Esophagus muscularis mucosa (tissue), 4 donors: ENCODE measurements around the gene NAPG. TPM values are rescaled to one million over a fixed set of nuclear protein-coding genes. Genes with fewer than 3 reads are reported as not detected.
"Not testable (repeated sequence)": the region's sequence is repeated elsewhere in the genome, so short reads cannot be mapped to it uniquely, and the experiment has no call there.

ENCODE experiments used
- DNase-seq: peaks from one replicate; pipeline ENCODE4 v3.0.0-alpha.2; 2017; ENCODE audit errors: extremely low spot score
- H3K27ac ChIP-seq, 4 donors: fragments of 200-600 bp; sonication (generic); replicated peaks in 1 of 4; 1 replicate in 3 of 4; 2 replicates in 1 of 4; pipeline ENCODE4 v1.5.1; 2016 to 2019; ENCODE audit warnings: mild to moderate bottlenecking in 1 of 4
- H3K27me3 ChIP-seq, 4 donors: fragments of 200-600 bp; sonication (generic); one replicate each; pipeline versions ENCODE4 v1.5.1 to v1.6.0; 2016 to 2019
- H3K36me3 ChIP-seq, 4 donors: fragments of 200-600 bp; sonication (generic); one replicate each; pipeline ENCODE4 v1.5.1; 2016 to 2019
- H3K4me1 ChIP-seq, 4 donors: fragments of 200-600 bp; sonication (generic); one replicate each; pipeline ENCODE4 v1.5.1; 2016 to 2019
- H3K4me3 ChIP-seq, 4 donors: fragments of 200-600 bp; sonication (generic); 1 replicate in 2 of 4; 2 replicates in 2 of 4; pipeline ENCODE4 v1.5.1; 2016 to 2019; ENCODE audit warnings: mild to moderate bottlenecking in 4 of 4, moderate library complexity in 1 of 4
- H3K9me3 ChIP-seq, 4 donors: fragments of 200-600 bp; sonication (generic); 1 replicate in 3 of 4; 2 replicates in 1 of 4; pipeline ENCODE4 v1.5.1; 2016 to 2019
- WGBS: methylation state at CpG from one replicate; pipeline ENCODE4 v1.1.5; 2018; 5-methylcytosine and 5-hydroxymethylcytosine counted together
- intact Hi-C: fragments of 100-400 bp; cut with DNase I; formaldehyde crosslinking; loops from one replicate; pipeline ENCODE4 v1.15.1; 2023
- total RNA-seq, 4 donors: library from RNA; depleted of rRNA; stranded (reverse); fragments of >200 nt; gene quantifications; one replicate each; pipeline versions ENCODE4 v1.1.0 to v1.2.1, GENCODE V29; 2016

The NAPG gene
- total RNA-seq, 4 donors from 2014 or later = 32.1 to 39.5 (median 34.7) TPM

DNA sequence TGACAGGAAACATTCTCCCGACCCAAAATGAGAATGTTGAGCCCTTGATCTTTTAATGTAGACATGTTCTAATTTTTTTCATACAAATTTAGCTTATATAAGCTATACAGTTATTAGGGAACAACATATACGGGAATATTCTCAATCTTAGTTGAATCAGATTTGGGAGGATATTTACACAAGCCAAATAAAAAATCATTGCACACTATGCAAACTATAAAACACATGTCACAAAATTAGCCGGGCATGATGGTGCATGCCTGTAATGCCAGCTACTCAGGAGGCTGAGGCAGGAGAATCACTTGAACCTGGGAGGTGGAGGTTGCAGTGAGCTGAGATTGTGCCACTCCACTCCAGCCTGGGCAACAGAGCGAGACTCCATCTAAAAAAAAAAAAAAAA lies 71.9 kb downstream of the NAPG start:
- H3K27ac ChIP-seq, H3K27me3 ChIP-seq, H3K4me3 ChIP-seq, H3K9me3 ChIP-seq, H3K36me3 ChIP-seq, DNase-seq, H3K4me1 ChIP-seq, intact Hi-C loops: not testable (repeated sequence)
- 94% methylated on average over 4 of the region's 4 CpGs for WGBS

DNA sequence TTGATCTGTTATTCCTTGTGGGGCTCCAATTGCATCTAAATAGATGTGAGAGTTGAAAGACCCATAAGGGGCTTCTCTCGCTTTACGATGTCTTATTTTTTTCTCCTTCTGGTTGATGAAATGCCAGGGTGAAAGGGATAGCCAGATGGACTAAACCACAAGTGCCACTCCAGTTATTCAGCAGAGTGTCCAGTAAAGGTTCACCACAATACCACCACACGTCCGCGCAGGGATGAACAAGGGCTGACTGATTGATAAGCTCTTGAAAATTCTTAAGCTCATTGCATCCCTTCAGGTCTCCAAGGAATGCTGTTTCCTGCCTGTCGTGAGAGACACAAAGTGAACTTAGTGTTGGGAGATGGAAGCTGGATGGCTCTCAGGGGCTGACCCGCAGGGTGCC lies 74.9 kb downstream of the NAPG start:
- H3K27me3 ChIP-seq, H3K4me3 ChIP-seq, H3K27ac ChIP-seq, H3K4me1 ChIP-seq, DNase-seq, H3K36me3 ChIP-seq, intact Hi-C loops, H3K9me3 ChIP-seq: not testable (repeated sequence)
- WGBS = 72% methylated on average over 7 of the region's 7 CpGs

Other genes with a start within 250 kb of the NAPG start
- 10 to 100 TPM; 30.7 to 51.8 (median 43.4) TPM for gene APCDD1, start 71.4 kb upstream of the NAPG start, total RNA-seq